Natural killer cell (primary cell): Measurements from ENCODE around the gene HSPBP1. TPM values are rescaled to one million over a fixed set of nuclear protein-coding genes. Genes with fewer than 3 reads are reported as not detected.

ENCODE experiments used
- ATAC-seq, 3 donors: fragments of 150-1000 bp in 2 of 3; fragments of 200-7000 bp in 1 of 3; cut with Tn5 transposase; 1 replicate in 1 of 3; 2 replicates in 2 of 3; pipeline ENCODE4 v1.10.0; 2021; ENCODE audit warnings: mild to moderate bottlenecking in 2 of 3, moderate library complexity in 2 of 3
- DNase-seq, 2 donors: peaks; one replicate each; pipeline versions ENCODE4 v3.0.0 to v3.0.0-alpha.2; 2013 to 2021; ENCODE audit warnings: mixed read lengths in 1 of 2
- H3K27ac ChIP-seq: one replicate; pipeline ENCODE4 v1.5.1; 2013; ENCODE audit warnings: mild to moderate bottlenecking, low read length
- H3K27me3 ChIP-seq: one replicate; pipeline ENCODE4 v1.6.1; 2013; ENCODE audit warnings: low read length; ENCODE audit not compliant: control insufficient read depth, insufficient read depth
- H3K36me3 ChIP-seq: one replicate; pipeline ENCODE4 v1.6.1; 2013; ENCODE audit warnings: low read length; ENCODE audit not compliant: control insufficient read depth, insufficient read depth
- H3K4me1 ChIP-seq: one replicate; pipeline ENCODE4 v1.6.1; 2013; ENCODE audit warnings: low read length; ENCODE audit not compliant: control insufficient read depth, insufficient read depth
- H3K4me3 ChIP-seq: one replicate; pipeline ENCODE4 v1.5.1; 2013; ENCODE audit warnings: low read length
- H3K9me3 ChIP-seq: one replicate; pipeline ENCODE4 v1.6.1; 2013; ENCODE audit warnings: low read length; ENCODE audit not compliant: control insufficient read depth, insufficient read depth
- H3K27ac Mint-ChIP-seq, 2 donors: one replicate each; pipeline ENCODE4 v1.8.0; 2022; ENCODE audit warnings: mild to moderate bottlenecking in 2 of 2, mixed read lengths in 2 of 2, moderate library complexity in 1 of 2
- H3K27me3 Mint-ChIP-seq, 2 donors: one replicate each; pipeline ENCODE4 v1.8.0; 2022; ENCODE audit warnings: low read depth in 2 of 2, mixed read lengths in 2 of 2
- H3K36me3 Mint-ChIP-seq: one replicate; pipeline ENCODE4 v1.8.0; 2022; ENCODE audit warnings: mixed read lengths
- H3K4me1 Mint-ChIP-seq, 2 donors: one replicate each; pipeline ENCODE4 v1.8.0; 2022; ENCODE audit warnings: mixed read lengths in 2 of 2
- H3K4me3 Mint-ChIP-seq: one replicate; pipeline ENCODE4 v1.8.0; 2022; ENCODE audit warnings: mild to moderate bottlenecking, moderate library complexity, mixed read lengths
- H3K9me3 Mint-ChIP-seq, 2 donors: one replicate each; pipeline ENCODE4 v1.8.0; 2022; ENCODE audit warnings: mixed read lengths in 2 of 2
- WGBS: methylation state at CpG from one replicate; pipeline ENCODE4 v1.1.7; 2013; ENCODE audit warnings: missing lambda C conversion rate; ENCODE audit not compliant: insufficient coverage; 5-methylcytosine and 5-hydroxymethylcytosine counted together
- intact Hi-C: fragments of 100-400 bp; cut with micrococcal nuclease; formaldehyde crosslinking; loops from one replicate; pipeline ENCODE4 v1.14.2; 2022
- total RNA-seq, 4 donors: library from RNA; stranded (reverse); fragments of 120-200 nt in 1 of 4; gene quantifications; one replicate each; pipeline versions ENCODE4 v1.2.3 to v1.2.4, GENCODE V29; 2013 to 2022
- TF ChIP-seq, protein P1 (sequence below): fragments of 200-600 bp; IDR thresholded peaks from one replicate; pipeline ENCODE4 v1.8.0; 2022; ENCODE audit warnings: antibody characterized with exemption

HSPBP1 gene
- total RNA-seq, 3 donors from 2014 or later (not counting 1 experiment from before 2014, with no cell fraction given): 17.1 to 19.5 (median 18.5) TPM

- no peaks in the 10 kb centered on the region for H3K9me3 ChIP-seq
- no peak overlapping the region for H3K27ac ChIP-seq
- TF ChIP-seq, protein P1, sequence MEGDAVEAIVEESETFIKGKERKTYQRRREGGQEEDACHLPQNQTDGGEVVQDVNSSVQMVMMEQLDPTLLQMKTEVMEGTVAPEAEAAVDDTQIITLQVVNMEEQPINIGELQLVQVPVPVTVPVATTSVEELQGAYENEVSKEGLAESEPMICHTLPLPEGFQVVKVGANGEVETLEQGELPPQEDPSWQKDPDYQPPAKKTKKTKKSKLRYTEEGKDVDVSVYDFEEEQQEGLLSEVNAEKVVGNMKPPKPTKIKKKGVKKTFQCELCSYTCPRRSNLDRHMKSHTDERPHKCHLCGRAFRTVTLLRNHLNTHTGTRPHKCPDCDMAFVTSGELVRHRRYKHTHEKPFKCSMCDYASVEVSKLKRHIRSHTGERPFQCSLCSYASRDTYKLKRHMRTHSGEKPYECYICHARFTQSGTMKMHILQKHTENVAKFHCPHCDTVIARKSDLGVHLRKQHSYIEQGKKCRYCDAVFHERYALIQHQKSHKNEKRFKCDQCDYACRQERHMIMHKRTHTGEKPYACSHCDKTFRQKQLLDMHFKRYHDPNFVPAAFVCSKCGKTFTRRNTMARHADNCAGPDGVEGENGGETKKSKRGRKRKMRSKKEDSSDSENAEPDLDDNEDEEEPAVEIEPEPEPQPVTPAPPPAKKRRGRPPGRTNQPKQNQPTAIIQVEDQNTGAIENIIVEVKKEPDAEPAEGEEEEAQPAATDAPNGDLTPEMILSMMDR: no peak
- peak overlapping the region; percentile 67 to 69 for H3K27ac Mint-ChIP-seq
- ATAC-seq: no peak
- DNase-seq: no peak
- WGBS: 84% methylated on average over 10 of the region's 10 CpGs
- H3K4me3 Mint-ChIP-seq: no peak overlapping the region
- peaks cover 33 to 46% of the 10 kb centered on the region in 2 donors for H3K4me1 Mint-ChIP-seq
- H3K4me3 ChIP-seq: no peak overlapping the region
- no peaks in the 10 kb centered on the region for H3K27me3 Mint-ChIP-seq
- H3K4me1 ChIP-seq: peaks cover 65% of the 10 kb centered on the region
- H3K27me3 ChIP-seq: no peaks in the 10 kb centered on the region
- intact Hi-C loops: no loop called here
- H3K9me3 Mint-ChIP-seq: no peaks in the 10 kb centered on the region
- no peaks in the 10 kb centered on the region for H3K36me3 Mint-ChIP-seq
- H3K36me3 ChIP-seq: peaks cover 40% of the 10 kb centered on the region
These were observed 31.7 kb downstream of the HSPBP1 start for GRCh38 chr19:55248166-55248675.

DNA sequence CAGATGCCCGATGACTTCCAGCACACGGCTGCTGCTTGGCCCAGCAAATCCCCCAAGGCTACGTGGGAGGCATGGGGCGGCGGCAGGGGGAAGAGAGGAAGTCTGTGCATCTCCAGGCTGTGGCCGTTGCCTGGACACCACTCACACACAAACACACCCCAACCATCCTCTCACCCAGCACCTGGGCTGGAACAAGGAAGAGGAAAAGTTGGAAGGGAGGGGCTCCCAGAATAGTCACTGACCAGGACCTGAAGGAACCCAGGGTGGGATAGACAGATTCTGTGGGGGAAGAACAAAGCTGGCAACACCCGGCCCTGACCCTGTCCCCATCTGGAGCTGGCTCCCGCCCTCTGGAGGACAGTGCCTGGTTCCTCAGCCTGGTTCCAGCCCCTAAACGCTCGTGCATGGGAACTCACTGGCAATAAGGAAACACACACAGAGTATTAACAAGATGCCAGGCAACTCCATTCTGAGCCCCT, 32.2 kb downstream of the HSPBP1 start:
- peaks cover 32 to 44% of the 10 kb centered on the region in 2 donors for H3K4me1 Mint-ChIP-seq
- H3K9me3 Mint-ChIP-seq: no peaks in the 10 kb centered on the region
- Histone ChIP-seq H3K9me3 (no peaks in the 10 kb centered on the region), H3K27me3 (no peaks in the 10 kb centered on the region), H3K4me3 (no peak overlapping the region), H3K36me3 (peaks cover 43% of the 10 kb centered on the region), H3K27ac (no peak overlapping the region), H3K4me1 (peaks cover 60% of the 10 kb centered on the region)
- H3K27ac Mint-ChIP-seq: peak overlapping the region; percentile 67 to 69
- H3K36me3 Mint-ChIP-seq: peaks cover 4% of the 10 kb centered on the region
- WGBS: 58% methylated on average over 8 of the region's 10 CpGs
- no peak overlapping the region for H3K4me3 Mint-ChIP-seq
- TF ChIP-seq, protein P1: no peak
- DNase-seq (no peak), ATAC-seq (no peak)
- H3K27me3 Mint-ChIP-seq: no peaks in the 10 kb centered on the region
- intact Hi-C loops: no loop called here

- no peak for DNase-seq
- Mint-ChIP-seq H3K27ac (no peak overlapping the region), H3K4me3 (no peak overlapping the region), H3K36me3 (peaks cover 7% of the 10 kb centered on the region), H3K9me3 (no peaks in the 10 kb centered on the region), H3K4me1 (peaks cover 30 to 42% of the 10 kb centered on the region in 2 donors), H3K27me3 (no peaks in the 10 kb centered on the region)
- no peaks in the 10 kb centered on the region for H3K9me3 ChIP-seq
- ATAC-seq: no peak
- 88% methylated on average over 40 of the region's 40 CpGs for WGBS
- no peaks in the 10 kb centered on the region for H3K27me3 ChIP-seq
- TF ChIP-seq, protein P1: no peak
- H3K4me1 ChIP-seq: peaks cover 51% of the 10 kb centered on the region
- intact Hi-C loops: no loop called here
- no peak overlapping the region for H3K27ac ChIP-seq
- H3K36me3 ChIP-seq: peaks cover 52% of the 10 kb centered on the region
- H3K4me3 ChIP-seq: no peak overlapping the region
These were observed 33.2 kb downstream of the HSPBP1 start for GRCh38 chr19:55246462-55247451.
